Transverse colon (tissue), 4 donors: ENCODE measurements around the gene KRTAP29-1. TPM values are rescaled to one million over a fixed set of nuclear protein-coding genes. Genes with fewer than 3 reads are reported as not detected.

Experiments
- DNase-seq: peaks from one replicate; pipeline ENCODE4 v3.0.0-alpha.2; 2019
- H3K27ac ChIP-seq, 4 donors: fragments of 200-600 bp; sonication (generic); 2 replicates each; pipeline ENCODE4 v1.5.1; 2016 to 2018; ENCODE audit warnings: inconsistent platforms in 4 of 4
- H3K27me3 ChIP-seq: fragments of 200-600 bp; sonication (generic); 2 replicates; pipeline ENCODE4 v1.5.1; 2017; ENCODE audit warnings: inconsistent platforms
- H3K36me3 ChIP-seq, 4 donors: fragments of 200-600 bp; sonication (generic); 2 replicates each; pipeline ENCODE4 v1.5.1; 2017 to 2019; ENCODE audit warnings: inconsistent platforms in 4 of 4
- H3K4me1 ChIP-seq, 4 donors: fragments of 200-600 bp; sonication (generic); 2 replicates each; pipeline ENCODE4 v1.5.1; 2017 to 2020; ENCODE audit warnings: inconsistent platforms in 4 of 4
- H3K4me3 ChIP-seq, 4 donors: fragments of 200-600 bp; sonication (generic); 1 replicate in 1 of 4; 2 replicates in 3 of 4; pipeline versions ENCODE4 v1.5.1 to v1.6.1; 2017 to 2019; ENCODE audit warnings: inconsistent platforms in 4 of 4
- H3K9me3 ChIP-seq, 2 donors: fragments of 200-600 bp; sonication (generic); 2 replicates each; pipeline ENCODE4 v1.5.1; 2017 to 2019; ENCODE audit warnings: inconsistent platforms in 2 of 2
- EP300 ChIP-seq: sonication (generic); formaldehyde crosslinking; IDR thresholded peaks from one replicate; pipeline ENCODE4 v1.6.1; 2017; ENCODE audit warnings: antibody characterized with exemption, low read depth
- POLR2A ChIP-seq: fragments of 450-650 bp; IDR thresholded peaks from one replicate; pipeline ENCODE4 v1.6.1; 2016; ENCODE audit warnings: antibody characterized with exemption, mild to moderate bottlenecking, moderate library complexity
- POLR2AphosphoS5 ChIP-seq, 3 donors: sonication (generic); formaldehyde crosslinking; IDR thresholded peaks; one replicate each; pipeline ENCODE4 v1.6.1; 2016; ENCODE audit warnings: antibody characterized with exemption in 3 of 3
- WGBS, 2 donors: methylation state at CpG; one replicate each; pipeline ENCODE4 v1.1.5; 2018; ENCODE audit warnings: low coverage in 1 of 2; 5-methylcytosine and 5-hydroxymethylcytosine counted together
- in situ Hi-C, 4 donors: fragments of 200-750 bp; cut with MboI; loops; one replicate each; pipeline versions ENCODE4 v1.15.0 to v1.15.1; 2017; ENCODE audit warnings: low sequenced_read_pairs in 3 of 4, low pct_ligation_motif_present in 1 of 4, low pct_unique_long_range_greater_than_20kb in 1 of 4
- intact Hi-C: fragments of 100-400 bp; cut with DNase I; formaldehyde crosslinking; loops from one replicate; pipeline ENCODE4 v1.15.1; 2023; ENCODE audit warnings: low total_unique reads
- total RNA-seq, 4 donors: library from RNA; depleted of rRNA; stranded (reverse); fragments of >200 nt; gene quantifications; one replicate each; pipeline ENCODE4 v1.1.0, GENCODE V29; 2016
- TF ChIP-seq, protein P1 (sequence below), 5 experiments: fragments of 200-600 bp in 3 of 5; fragments of 450-650 bp in 2 of 5; sonication (generic) in 3 of 5; IDR thresholded peaks; 1 replicate in 2 of 5; 2 replicates in 3 of 5; pipeline ENCODE4 v1.5.1; 2016 to 2017; ENCODE audit warnings: antibody characterized with exemption in 5 of 5, inconsistent platforms in 3 of 5, mild to moderate bottlenecking in 2 of 5, moderate library complexity in 1 of 5

The KRTAP29-1 gene
- total RNA-seq, 4 donors from 2014 or later, result not detected

DNA sequence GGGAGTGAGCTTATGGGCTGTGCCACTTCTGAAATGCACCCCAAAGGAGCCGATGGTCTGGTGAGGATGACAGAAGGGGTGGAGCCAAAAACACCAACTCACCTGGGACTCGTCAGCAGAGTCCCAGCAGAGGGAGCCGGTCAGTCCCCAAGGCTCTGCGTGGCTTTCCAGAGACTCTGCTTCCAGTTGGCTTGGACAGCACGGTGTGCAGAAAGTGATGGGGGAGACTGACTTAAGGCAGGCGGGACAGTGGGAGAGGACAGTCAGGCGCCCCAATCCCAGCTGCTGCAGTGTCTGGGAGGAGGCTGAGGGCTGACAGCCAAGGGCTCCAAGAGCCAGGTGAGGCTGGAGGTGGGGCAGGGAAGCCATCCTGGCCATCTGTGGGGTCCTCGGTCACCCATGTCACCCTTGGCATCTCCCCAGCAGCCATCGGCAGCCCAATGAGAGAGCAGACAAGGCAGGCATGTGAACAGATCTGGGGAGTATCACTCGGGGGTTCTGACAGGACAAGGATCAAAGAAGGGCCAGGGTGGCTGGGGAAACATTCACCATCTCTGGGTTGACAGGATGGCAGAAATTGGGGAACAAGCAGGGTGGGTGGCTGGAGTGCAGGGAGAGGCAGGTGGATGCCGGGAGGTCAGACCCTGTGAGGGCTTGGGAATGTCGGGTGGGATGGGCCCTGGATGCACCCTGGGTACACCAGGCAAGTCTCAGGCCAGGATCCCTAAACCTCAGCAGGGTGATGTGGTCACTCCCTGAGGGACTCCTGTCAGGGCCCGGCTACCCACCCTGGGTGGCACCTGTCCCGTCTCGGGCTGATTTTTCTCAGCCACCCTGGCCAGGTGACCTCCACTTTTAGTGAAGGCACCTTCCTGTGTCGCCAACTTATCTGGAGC is 21.8 kb upstream of the KRTAP29-1 start:
- peak; percentile 27 for DNase-seq
- in situ Hi-C loops (loop anchor here in 3 of 4 donors (10.0 to 25.0 kb wide), 2 partner anchors 410 to 512 kb away; partner anchors contain the start of gene KRT10 (in 1 of the 3)), intact Hi-C loops (no loop called here)
- no peaks in the 10 kb centered on the region for H3K27me3 ChIP-seq
- no peaks in the 10 kb centered on the region for H3K4me1 ChIP-seq
- H3K27ac ChIP-seq, result no peak overlapping the region
- TF ChIP-seq, protein P1, sequence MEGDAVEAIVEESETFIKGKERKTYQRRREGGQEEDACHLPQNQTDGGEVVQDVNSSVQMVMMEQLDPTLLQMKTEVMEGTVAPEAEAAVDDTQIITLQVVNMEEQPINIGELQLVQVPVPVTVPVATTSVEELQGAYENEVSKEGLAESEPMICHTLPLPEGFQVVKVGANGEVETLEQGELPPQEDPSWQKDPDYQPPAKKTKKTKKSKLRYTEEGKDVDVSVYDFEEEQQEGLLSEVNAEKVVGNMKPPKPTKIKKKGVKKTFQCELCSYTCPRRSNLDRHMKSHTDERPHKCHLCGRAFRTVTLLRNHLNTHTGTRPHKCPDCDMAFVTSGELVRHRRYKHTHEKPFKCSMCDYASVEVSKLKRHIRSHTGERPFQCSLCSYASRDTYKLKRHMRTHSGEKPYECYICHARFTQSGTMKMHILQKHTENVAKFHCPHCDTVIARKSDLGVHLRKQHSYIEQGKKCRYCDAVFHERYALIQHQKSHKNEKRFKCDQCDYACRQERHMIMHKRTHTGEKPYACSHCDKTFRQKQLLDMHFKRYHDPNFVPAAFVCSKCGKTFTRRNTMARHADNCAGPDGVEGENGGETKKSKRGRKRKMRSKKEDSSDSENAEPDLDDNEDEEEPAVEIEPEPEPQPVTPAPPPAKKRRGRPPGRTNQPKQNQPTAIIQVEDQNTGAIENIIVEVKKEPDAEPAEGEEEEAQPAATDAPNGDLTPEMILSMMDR (IDR thresholded peaks at IDR 0.05), result peak in 2 of 5 experiments; percentile 18 to 24
- no peak for TF ChIP-seq POLR2A
- WGBS, 2 donors, result 61 to 70% methylated on average over 2 to 16 of the region's 16 CpGs
- no peaks in the 10 kb centered on the region for H3K36me3 ChIP-seq
- H3K9me3 ChIP-seq, result peaks cover 4 to 7% of the 10 kb centered on the region in 2 donors
- H3K4me3 ChIP-seq, result no peak overlapping the region

DNA sequence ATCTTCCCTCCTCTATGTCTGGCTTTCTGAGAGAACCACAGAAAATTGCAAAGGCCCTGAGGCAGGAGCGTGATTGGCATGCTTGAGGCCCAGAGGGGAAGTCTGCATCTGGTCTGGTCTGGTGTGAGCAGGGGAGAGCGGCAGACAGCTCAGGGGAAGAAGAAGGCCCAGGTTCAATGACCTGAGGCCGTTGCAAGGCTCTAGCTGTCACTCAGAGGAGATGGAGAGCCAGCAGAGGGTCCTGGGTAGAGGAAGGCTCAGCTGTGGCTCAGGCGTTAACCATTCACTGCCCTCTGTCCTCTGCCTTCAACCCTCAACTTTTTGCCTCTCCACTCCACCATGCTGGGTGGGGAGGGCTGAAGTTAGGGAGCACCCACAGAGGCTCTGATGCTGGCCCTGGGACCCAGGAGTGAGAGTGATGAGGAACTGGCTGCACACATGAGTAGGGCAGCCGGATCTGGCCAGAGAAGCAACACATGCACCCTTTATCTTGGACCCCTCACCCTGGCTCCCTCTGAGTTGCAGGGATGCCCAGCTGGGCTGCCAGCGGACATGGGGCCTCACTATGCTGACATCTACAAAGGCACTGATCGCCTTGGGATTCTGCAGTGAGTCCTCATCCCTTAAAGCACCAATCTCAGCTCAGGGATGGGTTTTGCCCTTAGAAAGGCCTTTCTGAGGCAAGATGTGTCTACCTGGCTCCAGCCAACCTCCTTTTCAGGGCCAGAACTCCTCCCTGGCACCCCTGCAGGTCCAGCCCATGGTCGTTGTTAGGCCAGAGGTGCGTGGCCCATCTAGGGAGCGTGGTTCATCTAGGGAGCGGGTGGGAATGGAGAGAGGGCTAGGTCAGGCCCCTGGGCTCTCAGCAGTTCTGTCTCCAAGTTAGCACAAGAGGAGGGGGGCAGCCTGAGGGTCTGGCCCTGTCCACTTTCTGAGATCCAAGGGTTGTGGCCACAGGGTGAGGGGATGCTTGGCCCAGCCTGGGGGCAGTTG is 20.5 kb upstream of the KRTAP29-1 start:
- in situ Hi-C loops, result loop anchor here in 3 of 4 donors (10.0 kb wide), 1 partner anchor 408 kb away; no protein-coding TSS in a partner anchor

DNA sequence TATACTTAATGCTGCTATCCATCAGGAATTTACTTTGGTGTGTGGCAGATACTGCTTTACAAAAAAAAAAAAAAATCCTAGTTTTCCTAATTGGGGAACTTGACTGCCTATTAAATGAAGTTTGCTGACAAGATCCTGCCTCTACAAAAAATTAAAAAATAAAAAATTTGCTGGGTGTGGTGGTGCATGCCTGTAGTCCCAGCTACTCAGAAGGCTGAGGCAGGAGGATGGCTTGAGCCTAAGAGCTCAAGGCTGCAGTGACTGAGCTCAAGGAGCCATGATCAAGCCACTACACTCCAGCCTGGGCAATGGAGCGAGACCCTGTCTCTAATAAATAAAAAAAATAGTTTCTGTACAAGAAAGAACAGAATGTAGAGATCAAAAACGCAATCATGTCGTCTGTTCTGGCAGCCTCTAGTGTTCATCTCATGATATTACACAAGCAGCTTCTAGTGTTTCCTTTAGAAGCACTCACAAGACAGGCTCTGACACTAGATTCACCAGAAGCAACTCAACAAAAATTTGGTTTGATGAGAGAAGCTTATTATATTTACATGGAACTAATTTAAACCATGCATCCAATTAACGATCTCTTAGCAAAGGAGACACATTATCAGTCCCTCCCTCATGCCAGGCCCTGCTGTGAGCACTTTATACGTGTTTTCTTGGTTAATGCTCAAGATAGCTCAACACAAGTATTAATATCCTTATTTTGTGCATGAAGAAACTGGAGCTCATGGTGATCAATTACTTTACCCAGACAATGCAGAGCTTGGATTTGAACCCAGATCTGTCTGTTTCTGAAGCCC is 19.6 kb upstream of the KRTAP29-1 start:
- 36 to 54% methylated on average over 2 to 5 of the region's 5 CpGs for WGBS, 2 donors
- in situ Hi-C loops, result loop anchor here in 3 of 4 donors (10.0 kb wide), 1 partner anchor 407 kb away; no protein-coding TSS in a partner anchor

More for the DNA sequence above, 20.5 kb upstream of the KRTAP29-1 start:
- Histone ChIP-seq H3K4me3 (no peak overlapping the region), H3K4me1 (no peaks in the 10 kb centered on the region), H3K27me3 (no peaks in the 10 kb centered on the region), H3K36me3 (no peaks in the 10 kb centered on the region), H3K27ac (no peak overlapping the region), H3K9me3 (peaks cover 4 to 7% of the 10 kb centered on the region in 2 donors)
- TF ChIP-seq POLR2A (no peak), EP300 (no peak), POLR2AphosphoS5 (IDR thresholded peaks at IDR 0.05) (no peak)
- TF ChIP-seq, protein P1 (IDR thresholded peaks at IDR 0.05), result no peak
- intact Hi-C loops, result no loop called here
- WGBS, 2 donors, result 87% methylated on average over 11 of the region's 11 CpGs; no CpG with 5 or more reads in 1 of the 2 donors
- no peak for DNase-seq

More for the DNA sequence above, 19.6 kb upstream of the KRTAP29-1 start:
- H3K9me3 ChIP-seq, result peaks cover 4 to 7% of the 10 kb centered on the region in 2 donors
- no peak overlapping the region for H3K27ac ChIP-seq
- no peaks in the 10 kb centered on the region for H3K4me1 ChIP-seq
- DNase-seq, result no peak
- H3K36me3 ChIP-seq, result no peaks in the 10 kb centered on the region
- H3K4me3 ChIP-seq, result no peak overlapping the region
- TF ChIP-seq, protein P1 (IDR thresholded peaks at IDR 0.05), result peak; percentile 66 to 81 (median 76)
- TF ChIP-seq POLR2AphosphoS5 (IDR thresholded peaks at IDR 0.05), result no peak
- no peak for TF ChIP-seq EP300
- no peak for TF ChIP-seq POLR2A
- intact Hi-C loops, result no loop called here
- no peaks in the 10 kb centered on the region for H3K27me3 ChIP-seq
